C4-2B (cell line): Measurements from ENCODE around the gene CMIP.
"Not testable (repeated sequence)": the region's sequence is repeated elsewhere in the genome, so short reads cannot be mapped to it uniquely, and the experiment has no call there.

Experiments used
- CTCF ChIP-seq: fragments of 450-650 bp; conservative IDR thresholded peaks from 2 replicates; pipeline ENCODE4 v1.5.1; 2017; ENCODE audit warnings: mild to moderate bottlenecking
- ZFX ChIP-seq: fragments of 450-650 bp; IDR thresholded peaks from 2 replicates; pipeline ENCODE4 v1.6.1; 2017

DNA sequence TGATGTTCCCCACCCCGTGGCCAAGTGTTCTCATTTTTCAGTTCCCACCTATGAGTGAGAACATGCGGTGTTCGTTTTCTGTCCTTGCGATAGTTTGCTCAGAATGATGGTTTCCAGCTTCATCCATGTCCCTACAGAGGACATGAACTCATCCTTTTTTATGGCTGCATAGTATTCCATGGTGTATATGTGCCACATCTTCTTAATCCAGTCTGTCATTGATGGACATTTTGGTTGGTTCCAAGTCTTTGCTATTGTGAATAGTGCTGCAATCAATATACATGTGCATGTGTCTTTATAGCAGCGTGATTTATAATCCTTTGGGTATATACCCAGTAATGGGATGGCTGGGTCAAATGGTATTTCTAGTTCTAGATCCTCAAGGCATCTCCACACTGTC, 244.2 kb downstream of the CMIP start:
- TF ChIP-seq CTCF, ZFX: not testable (repeated sequence)
